Tibial artery (tissue), 4 donors: ENCODE measurements around the gene HHAT.
"Not testable (repeated sequence)": the region's sequence is repeated elsewhere in the genome, so short reads cannot be mapped to it uniquely, and the experiment has no call there.

Experiments
- DNase-seq, 2 donors: peaks; one replicate each; pipeline ENCODE4 v3.0.0-alpha.2; 2019
- H3K27ac ChIP-seq, 2 donors: fragments of 200-600 bp; sonication (generic) in 1 of 2; 1 replicate in 1 of 2; 2 replicates in 1 of 2; pipeline ENCODE4 v1.5.1; 2018 to 2019; ENCODE audit warnings: mild to moderate bottlenecking in 1 of 2
- H3K27me3 ChIP-seq, 2 donors: fragments of 200-600 bp; sonication (generic) in 1 of 2; one replicate each; pipeline versions ENCODE4 v1.5.1 to v1.6.0; 2016 to 2019
- H3K36me3 ChIP-seq, 3 donors: fragments of 200-600 bp; sonication (generic) in 2 of 3; one replicate each; pipeline ENCODE4 v1.5.1; 2016 to 2019; ENCODE audit warnings: mild to moderate bottlenecking in 2 of 3
- H3K4me1 ChIP-seq, 4 donors: fragments of 200-600 bp; sonication (generic) in 2 of 4; 1 replicate in 3 of 4; 2 replicates in 1 of 4; pipeline ENCODE4 v1.5.1; 2016 to 2019
- H3K4me3 ChIP-seq, 2 donors: fragments of 200-600 bp; sonication (generic) in 1 of 2; 1 replicate in 1 of 2; 2 replicates in 1 of 2; pipeline ENCODE4 v1.5.1; 2018 to 2019; ENCODE audit warnings: mild to moderate bottlenecking in 2 of 2
- H3K9me3 ChIP-seq, 3 donors: fragments of 200-600 bp; sonication (generic) in 1 of 3; one replicate each; pipeline ENCODE4 v1.5.1; 2016 to 2019
- intact Hi-C: fragments of 100-400 bp; cut with DNase I; formaldehyde crosslinking; loops from one replicate; pipeline ENCODE4 v1.15.0; 2023; ENCODE audit warnings: low total_unique reads
- TF ChIP-seq, protein P1 (sequence below), 2 experiments: fragments of 200-600 bp in 1 of 2; fragments of 450-650 bp in 1 of 2; IDR thresholded peaks; one replicate each; pipeline ENCODE4 v1.5.1; 2017 to 2019; ENCODE audit warnings: antibody characterized with exemption in 2 of 2, mild to moderate bottlenecking in 1 of 2, moderate library complexity in 1 of 2

HHAT gene

GRCh38 chr1:210652329-210652954 lies 323.7 kb downstream of the HHAT start:
- no peaks in the 10 kb centered on the region for H3K27me3 ChIP-seq
- DNase-seq = no peak
- no peak overlapping the region for H3K27ac ChIP-seq
- H3K36me3 ChIP-seq = no peaks in the 10 kb centered on the region
- intact Hi-C loops = no loop called here
- no peaks in the 10 kb centered on the region for H3K4me1 ChIP-seq
- TF ChIP-seq, protein P1, sequence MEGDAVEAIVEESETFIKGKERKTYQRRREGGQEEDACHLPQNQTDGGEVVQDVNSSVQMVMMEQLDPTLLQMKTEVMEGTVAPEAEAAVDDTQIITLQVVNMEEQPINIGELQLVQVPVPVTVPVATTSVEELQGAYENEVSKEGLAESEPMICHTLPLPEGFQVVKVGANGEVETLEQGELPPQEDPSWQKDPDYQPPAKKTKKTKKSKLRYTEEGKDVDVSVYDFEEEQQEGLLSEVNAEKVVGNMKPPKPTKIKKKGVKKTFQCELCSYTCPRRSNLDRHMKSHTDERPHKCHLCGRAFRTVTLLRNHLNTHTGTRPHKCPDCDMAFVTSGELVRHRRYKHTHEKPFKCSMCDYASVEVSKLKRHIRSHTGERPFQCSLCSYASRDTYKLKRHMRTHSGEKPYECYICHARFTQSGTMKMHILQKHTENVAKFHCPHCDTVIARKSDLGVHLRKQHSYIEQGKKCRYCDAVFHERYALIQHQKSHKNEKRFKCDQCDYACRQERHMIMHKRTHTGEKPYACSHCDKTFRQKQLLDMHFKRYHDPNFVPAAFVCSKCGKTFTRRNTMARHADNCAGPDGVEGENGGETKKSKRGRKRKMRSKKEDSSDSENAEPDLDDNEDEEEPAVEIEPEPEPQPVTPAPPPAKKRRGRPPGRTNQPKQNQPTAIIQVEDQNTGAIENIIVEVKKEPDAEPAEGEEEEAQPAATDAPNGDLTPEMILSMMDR (IDR thresholded peaks at IDR 0.05) = no peak
- no peak overlapping the region for H3K4me3 ChIP-seq
- no peaks in the 10 kb centered on the region for H3K9me3 ChIP-seq

- no peaks in the 10 kb centered on the region for H3K4me1 ChIP-seq
- no peak overlapping the region for H3K27ac ChIP-seq
- H3K4me3 ChIP-seq = no peak overlapping the region
- intact Hi-C loops = no loop called here
- H3K9me3 ChIP-seq = no peaks in the 10 kb centered on the region
- H3K36me3 ChIP-seq = no peaks in the 10 kb centered on the region
- no peaks in the 10 kb centered on the region for H3K27me3 ChIP-seq
- no peak for DNase-seq
- TF ChIP-seq, protein P1 (IDR thresholded peaks at IDR 0.05) = no peak
Measured at GRCh38 chr1:210653771-210654170, 325.1 kb downstream of the HHAT start.

GRCh38 chr1:210654176-210654981 lies 325.7 kb downstream of the HHAT start:
- Histone ChIP-seq H3K27ac (no peak overlapping the region), H3K9me3 (no peaks in the 10 kb centered on the region), H3K36me3 (no peaks in the 10 kb centered on the region), H3K27me3 (no peaks in the 10 kb centered on the region), H3K4me3 (no peak overlapping the region), H3K4me1 (no peaks in the 10 kb centered on the region)
- TF ChIP-seq, protein P1 (IDR thresholded peaks at IDR 0.05) = no peak
- DNase-seq = no peak
- intact Hi-C loops = no loop called here

GRCh38 chr1:210655511-210655910 lies 326.8 kb downstream of the HHAT start:
- Histone ChIP-seq H3K4me3 (no peak overlapping the region), H3K27me3 (no peaks in the 10 kb centered on the region), H3K4me1 (no peaks in the 10 kb centered on the region), H3K27ac (no peak overlapping the region), H3K36me3 (no peaks in the 10 kb centered on the region), H3K9me3 (no peaks in the 10 kb centered on the region)
- DNase-seq = no peak
- intact Hi-C loops = no loop called here
- TF ChIP-seq, protein P1 (IDR thresholded peaks at IDR 0.05) = no peak

DNA sequence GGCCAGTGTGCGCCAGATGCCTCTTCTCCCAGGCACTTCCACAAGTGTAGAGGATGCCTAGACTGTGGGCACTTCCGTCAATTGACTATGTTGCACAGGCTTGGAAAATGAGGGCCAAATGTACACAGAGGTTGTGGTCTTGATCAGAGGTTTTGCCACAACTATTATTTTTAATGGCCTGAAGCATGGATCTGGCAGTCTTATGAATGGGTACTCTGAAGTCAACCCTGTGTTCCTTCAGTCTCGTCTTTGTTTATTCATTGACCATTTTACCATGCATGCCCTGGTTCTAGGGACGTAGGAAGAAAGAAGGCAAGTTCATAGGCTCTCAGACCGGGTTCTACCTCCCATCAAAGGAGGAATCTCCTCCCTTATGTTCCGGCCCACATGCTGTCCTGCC lies 329.1 kb downstream of the HHAT start:
- H3K4me1 ChIP-seq = no peaks in the 10 kb centered on the region
- no peaks in the 10 kb centered on the region for H3K9me3 ChIP-seq
- H3K27me3 ChIP-seq = no peaks in the 10 kb centered on the region
- H3K27ac ChIP-seq = no peak overlapping the region
- TF ChIP-seq, protein P1 (IDR thresholded peaks at IDR 0.05) = no peak
- no peak overlapping the region for H3K4me3 ChIP-seq
- no peak for DNase-seq
- intact Hi-C loops = no loop called here
- H3K36me3 ChIP-seq = no peaks in the 10 kb centered on the region

- H3K27ac ChIP-seq, H3K27me3 ChIP-seq, H3K4me3 ChIP-seq, intact Hi-C loops, H3K36me3 ChIP-seq, DNase-seq, H3K9me3 ChIP-seq, H3K4me1 ChIP-seq: not testable (repeated sequence)
Measured at GRCh38 chr1:210661520-210661919, 332.8 kb downstream of the HHAT start.
